Measurements from ENCODE around the gene ALOX15B.

DNA sequence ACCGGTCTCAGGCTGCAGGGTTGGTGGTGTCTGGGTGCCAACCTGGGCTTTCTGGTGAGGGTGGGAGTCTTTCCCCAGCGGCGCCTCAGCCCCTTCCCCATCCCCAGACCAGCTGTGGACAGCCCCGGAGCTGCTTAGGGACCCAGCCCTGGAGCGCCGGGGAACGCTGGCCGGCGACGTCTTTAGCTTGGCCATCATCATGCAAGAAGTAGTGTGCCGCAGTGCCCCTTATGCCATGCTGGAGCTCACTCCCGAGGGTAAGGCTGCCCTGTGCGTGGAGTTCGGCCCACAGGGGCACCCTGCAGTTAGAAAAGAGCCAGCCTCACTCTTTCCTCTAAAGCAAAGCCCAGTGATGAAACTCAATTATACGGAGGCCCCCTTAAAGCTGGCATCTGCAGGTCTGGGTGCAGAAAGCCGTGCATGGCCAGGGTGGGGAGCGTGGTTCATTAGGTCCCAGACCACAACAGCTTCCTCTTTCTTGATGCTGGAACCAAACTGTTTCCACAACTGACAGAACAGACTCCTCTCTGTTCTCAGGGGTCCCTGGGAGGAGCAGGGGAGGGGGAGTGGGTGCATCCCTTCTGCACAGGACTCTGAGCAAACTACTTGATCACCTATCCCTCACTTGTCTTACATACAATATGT lies 25.7 kb upstream of the ALOX15B start:
- TF ChIP-seq, protein P1, sequence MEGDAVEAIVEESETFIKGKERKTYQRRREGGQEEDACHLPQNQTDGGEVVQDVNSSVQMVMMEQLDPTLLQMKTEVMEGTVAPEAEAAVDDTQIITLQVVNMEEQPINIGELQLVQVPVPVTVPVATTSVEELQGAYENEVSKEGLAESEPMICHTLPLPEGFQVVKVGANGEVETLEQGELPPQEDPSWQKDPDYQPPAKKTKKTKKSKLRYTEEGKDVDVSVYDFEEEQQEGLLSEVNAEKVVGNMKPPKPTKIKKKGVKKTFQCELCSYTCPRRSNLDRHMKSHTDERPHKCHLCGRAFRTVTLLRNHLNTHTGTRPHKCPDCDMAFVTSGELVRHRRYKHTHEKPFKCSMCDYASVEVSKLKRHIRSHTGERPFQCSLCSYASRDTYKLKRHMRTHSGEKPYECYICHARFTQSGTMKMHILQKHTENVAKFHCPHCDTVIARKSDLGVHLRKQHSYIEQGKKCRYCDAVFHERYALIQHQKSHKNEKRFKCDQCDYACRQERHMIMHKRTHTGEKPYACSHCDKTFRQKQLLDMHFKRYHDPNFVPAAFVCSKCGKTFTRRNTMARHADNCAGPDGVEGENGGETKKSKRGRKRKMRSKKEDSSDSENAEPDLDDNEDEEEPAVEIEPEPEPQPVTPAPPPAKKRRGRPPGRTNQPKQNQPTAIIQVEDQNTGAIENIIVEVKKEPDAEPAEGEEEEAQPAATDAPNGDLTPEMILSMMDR (IDR thresholded peaks at IDR 0.05; ENCODE audit: low read depth, low read length), result no peak
- TF ChIP-seq EZH2phosphoT487 (IDR thresholded peaks at IDR 0.05; ENCODE audit: low read depth), result no peak
